CD4-positive, alpha-beta T cell treated with Interferon alpha-2 for 1 hour (primary cell): Measurements from ENCODE around the gene CHST11.
"Not testable (repeated sequence)": the region's sequence is repeated elsewhere in the genome, so short reads cannot be mapped to it uniquely, and the experiment has no call there.

ENCODE experiments used
- DNase-seq, 2 donors: peaks; one replicate each; pipeline ENCODE4 v3.0.0-alpha.2; 2020 to 2022

The CHST11 gene

GRCh38 chr12:104786352-104786751 is 329.6 kb downstream of the CHST11 start:
- no peak for DNase-seq

GRCh38 chr12:104788840-104789271 is 332.1 kb downstream of the CHST11 start:
- no peak for DNase-seq

GRCh38 chr12:104790296-104791125 is 333.8 kb downstream of the CHST11 start:
- DNase-seq, result peak; percentile 26 to 42

GRCh38 chr12:104792570-104792969 is 335.8 kb downstream of the CHST11 start:
- no peak for DNase-seq

GRCh38 chr12:104793285-104793684 is 336.5 kb downstream of the CHST11 start:
- no peak for DNase-seq

GRCh38 chr12:104793968-104794367 is 337.2 kb downstream of the CHST11 start:
- no peak for DNase-seq

- no peak for DNase-seq
These were observed 339.7 kb downstream of the CHST11 start for GRCh38 chr12:104796475-104796862.

- no peak for DNase-seq
These were observed 342.7 kb downstream of the CHST11 start for GRCh38 chr12:104799458-104799857.

- DNase-seq, result no peak
These were observed 344.3 kb downstream of the CHST11 start for GRCh38 chr12:104801005-104801404.

- no peak for DNase-seq
These were observed 344.7 kb downstream of the CHST11 start for GRCh38 chr12:104801427-104801826.

- DNase-seq, result no peak
These were observed 345.5 kb downstream of the CHST11 start for GRCh38 chr12:104802208-104802607.

GRCh38 chr12:104805186-104805585 is 348.4 kb downstream of the CHST11 start:
- DNase-seq, result no peak

GRCh38 chr12:104806194-104806593 is 349.4 kb downstream of the CHST11 start:
- not testable (repeated sequence) for DNase-seq

- DNase-seq, result no peak
These were observed 352.5 kb downstream of the CHST11 start for GRCh38 chr12:104809251-104809650.

- DNase-seq, result no peak
These were observed 353.1 kb downstream of the CHST11 start for GRCh38 chr12:104809706-104810385.
